HepG2 (cell line): Measurements from ENCODE around the gene ENTPD7. TPM values are rescaled to one million over a fixed set of nuclear protein-coding genes. Genes with fewer than 3 reads are reported as not detected.

Source experiments
- ATAC-seq: fragments of 200-7000 bp; cut with Tn5 transposase; 3 replicates; pipeline ENCODE4 v1.9.1; 2020; ENCODE audit warnings: mild to moderate bottlenecking, moderate library complexity
- BruUV-seq: library from RNA; stranded (reverse); fragments of 400-500 nt; replicated peaks from 2 replicates; lab custom pipeline; 2021; lab: Mats Ljungman, UMichigan
- CTCF ChIA-PET: fragments of 300-600 bp; formaldehyde crosslinking; extraction: SDS; loops from one replicate; lab custom pipeline; 2021; ENCODE audit warnings: low total read pairs, inconsistent platforms, low intra/inter-chr PET ratio; lab: Yijun Ruan, JAX
- POLR2A ChIA-PET: fragments of 350-600 bp; sonication (Branson Sonifier 250); formaldehyde crosslinking; loops from one replicate; lab custom pipeline; 2020; ENCODE audit warnings: antibody characterized with exemption, inconsistent platforms; lab: Yijun Ruan, JAX
- DNase-seq: peaks from one replicate; pipeline ENCODE4 v3.0.0-alpha.2; 2015; ENCODE audit warnings: low spot score
- FAIRE-seq: peaks from 3 replicates; lab custom pipeline; 2011; peaks lifted over from hg19 to GRCh38; lab: Jason Lieb, UNC
- H2AFZ ChIP-seq: one replicate; pipeline ENCODE4 v1.6.1; 2011; ENCODE audit warnings: low read length, inconsistent platforms
- H3K27ac ChIP-seq: fragments of 300-600 bp; 3 replicates; pipeline ENCODE4 v1.8.0; 2011; ENCODE audit warnings: mixed run types, mild to moderate bottlenecking, mixed read lengths, low read length, inconsistent platforms; ENCODE audit not compliant: insufficient read depth; ENCODE audit errors: extremely low read length
- H3K27me3 ChIP-seq, 2 experiments: fragments of 200-600 bp in 1 of 2; 2 replicates in 1 of 2; 3 replicates in 1 of 2; pipeline versions ENCODE4 v1.6.0 to v1.8.0; 2011; ENCODE audit warnings: low read length in 2 of 2, mild to moderate bottlenecking in 2 of 2, moderate library complexity in 2 of 2, inconsistent platforms in 1 of 2; ENCODE audit not compliant: insufficient read depth in 2 of 2, control insufficient read depth in 1 of 2
- H3K36me3 ChIP-seq, 2 experiments: fragments of 200-600 bp in 1 of 2; replicated peaks in 1 of 2; 2 replicates in 1 of 2; 3 replicates in 1 of 2; pipeline versions ENCODE4 v1.5.1 to v1.8.0; 2011; ENCODE audit warnings: low read length in 2 of 2, inconsistent platforms in 1 of 2; ENCODE audit not compliant: insufficient read depth in 2 of 2, control insufficient read depth in 1 of 2
- H3K4me1 ChIP-seq: 2 replicates; pipeline ENCODE4 v1.5.1; 2012; ENCODE audit warnings: low read length, inconsistent platforms; ENCODE audit not compliant: insufficient read depth
- H3K4me2 ChIP-seq: 2 replicates; pipeline ENCODE4 v1.6.0; 2011; ENCODE audit warnings: low read depth, low read length, inconsistent platforms
- H3K4me3 ChIP-seq, 3 experiments: fragments of 200-600 bp in 1 of 3; sonication (generic), shearing (Covaris generic) in 1 of 3; replicated peaks in 1 of 3; 2 replicates each; pipeline ENCODE4 v1.5.1; 2011 to 2016; ENCODE audit warnings: low read length in 3 of 3, inconsistent platforms in 2 of 3, low read depth in 2 of 3, mild to moderate bottlenecking in 2 of 3, control low read depth in 1 of 3, mixed read lengths in 1 of 3; ENCODE audit not compliant: insufficient read depth in 1 of 3
- H3K79me2 ChIP-seq: one replicate; pipeline ENCODE4 v1.6.1; 2011; ENCODE audit warnings: low read length, inconsistent platforms; ENCODE audit not compliant: insufficient read depth
- H3K9ac ChIP-seq: 2 replicates; pipeline ENCODE4 v1.6.0; 2011; ENCODE audit warnings: mild to moderate bottlenecking, low read depth, low read length, inconsistent platforms; ENCODE audit not compliant: insufficient read depth
- H3K9me3 ChIP-seq: 2 replicates; pipeline ENCODE4 v1.5.1; 2012; ENCODE audit warnings: mild to moderate bottlenecking, low read length
- H4K20me1 ChIP-seq: 2 replicates; pipeline ENCODE4 v1.6.0; 2011; ENCODE audit warnings: inconsistent platforms, mild to moderate bottlenecking, low read length, moderate library complexity; ENCODE audit not compliant: insufficient read depth
- ETV5 ChIP-seq: IDR thresholded peaks from 2 replicates; pipeline ENCODE4 v1.6.1; 2018; ENCODE audit warnings: missing biosample characterization, missing genetic modification reagents, inconsistent platforms, borderline replicate concordance
- HOXD1 ChIP-seq: sonication (generic); formaldehyde crosslinking; IDR thresholded peaks from 2 replicates; pipeline ENCODE4 v1.5.0; 2020; ENCODE audit warnings: missing genetic modification reagents
- KDM1A ChIP-seq: IDR thresholded peaks from 2 replicates; pipeline ENCODE4 v1.6.1; 2016; ENCODE audit warnings: missing compliant biosample characterization
- KMT2B ChIP-seq: IDR thresholded peaks from 2 replicates; pipeline ENCODE4 v1.6.1; 2016; ENCODE audit warnings: missing genetic modification reagents, missing compliant biosample characterization
- MXI1 ChIP-seq: IDR thresholded peaks from 3 replicates; pipeline ENCODE4 v1.6.1; 2012; ENCODE audit warnings: low read depth, low read length, inconsistent platforms, borderline replicate concordance
- RAD21 ChIP-seq: fragments of 450-650 bp; formaldehyde crosslinking; IDR thresholded peaks from 2 replicates; pipeline ENCODE4 v1.5.0; 2020; ENCODE audit warnings: mild to moderate bottlenecking
- SMC3 ChIP-seq: IDR thresholded peaks from 2 replicates; pipeline ENCODE4 v1.6.1; 2011; ENCODE audit warnings: low read length, improper control_type of control experiment
- STAG1 ChIP-seq: sonication (generic); formaldehyde crosslinking; IDR thresholded peaks from 2 replicates; pipeline ENCODE4 v1.4.0; 2020; ENCODE audit warnings: missing genetic modification reagents
- TEAD3 ChIP-seq: optimal IDR thresholded peaks from 2 replicates; pipeline ENCODE3; 2016; ENCODE audit warnings: borderline replicate concordance
- ZNF543 ChIP-seq: sonication (generic); formaldehyde crosslinking; IDR thresholded peaks from 2 replicates; pipeline ENCODE4 v1.4.0; 2020; ENCODE audit warnings: mild to moderate bottlenecking, missing genetic modification reagents
- ZNF644 ChIP-seq: IDR thresholded peaks from 2 replicates; pipeline ENCODE4 v1.6.1; 2016; ENCODE audit warnings: low read depth
- ZNF777 ChIP-seq: sonication (generic); formaldehyde crosslinking; IDR thresholded peaks from 2 replicates; pipeline ENCODE4 v1.4.0; 2020; ENCODE audit warnings: missing genetic modification reagents
- WGBS: methylation state at CpG from one replicate; pipeline ENCODE4 v1.1.6; 2017; ENCODE audit warnings: low lambda C conversion rate; 5-methylcytosine and 5-hydroxymethylcytosine counted together
- in situ Hi-C: cut with HindIII; loops from 2 replicates; pipeline ENCODE4 v1.10.0; 2017; ENCODE audit warnings: low pct_unique_long_range_greater_than_20kb; ENCODE audit not compliant: extremely low pct_ligation_motif_present
- intact Hi-C: fragments of 100-400 bp; cut with micrococcal nuclease; formaldehyde crosslinking; loops from one replicate; pipeline ENCODE4 v1.10.0; 2022; ENCODE audit not compliant: unreplicated experiment
- polyA plus RNA-seq, 8 experiments: library from polyadenylated mRNA; depleted of rRNA in 3 of 8; stranded (reverse) in 7 of 8; unstranded in 1 of 8; fragments of >200 nt; fragmentation: Illumina TruSeq in 4 of 8; extraction: Trizol in 4 of 8; gene quantifications; 2 replicates each; pipeline versions ENCODE4 v1.2.1 to v1.2.3, GENCODE V29; 2011 to 2016; ENCODE audit warnings: low read depth in 4 of 8, missing spikeins in 1 of 8, mixed read lengths in 1 of 8; ENCODE audit not compliant: insufficient read depth in 1 of 8
- total RNA-seq, 5 experiments: library from RNA; depleted of rRNA; stranded (reverse); fragments of >200 nt; fragmentation: Illumina TruSeq; extraction: Trizol; gene quantifications; 2 replicates each; pipeline ENCODE4 v1.2.3, GENCODE V29; 2016; ENCODE audit warnings: low read depth in 1 of 5
- TF ChIP-seq, protein P1 (sequence below): sonication (generic); formaldehyde crosslinking; IDR thresholded peaks from 2 replicates; pipeline ENCODE4 v1.8.0; 2022; ENCODE audit warnings: missing genetic modification reagents, mild to moderate bottlenecking, borderline replicate concordance
- TF ChIP-seq, protein P2 (sequence below): IDR thresholded peaks from 2 replicates; pipeline ENCODE4 v1.6.1; 2016; ENCODE audit warnings: mild to moderate bottlenecking
- TF ChIP-seq, protein P3 (sequence below): sonication (generic); formaldehyde crosslinking; IDR thresholded peaks from 2 replicates; pipeline ENCODE4 v1.8.1; 2023; ENCODE audit warnings: mild to moderate bottlenecking, moderate library complexity, missing genetic modification reagents
- TF ChIP-seq, protein P4 (sequence below): sonication (generic); formaldehyde crosslinking; IDR thresholded peaks from 2 replicates; pipeline ENCODE4 v1.4.0; 2020; ENCODE audit warnings: missing genetic modification reagents
- TF ChIP-seq, protein P5 (sequence below): sonication (generic); formaldehyde crosslinking; IDR thresholded peaks from 2 replicates; pipeline ENCODE4 v1.5.0; 2020; ENCODE audit warnings: mild to moderate bottlenecking, missing genetic modification reagents, moderate library complexity

ENTPD7 gene
- total and polyA plus RNA-seq, 2 of the 13 experiments (the other 11 are each of a cell fraction or from before 2014, with no cell fraction given), result 7.6 to 36.5 TPM

DNA sequence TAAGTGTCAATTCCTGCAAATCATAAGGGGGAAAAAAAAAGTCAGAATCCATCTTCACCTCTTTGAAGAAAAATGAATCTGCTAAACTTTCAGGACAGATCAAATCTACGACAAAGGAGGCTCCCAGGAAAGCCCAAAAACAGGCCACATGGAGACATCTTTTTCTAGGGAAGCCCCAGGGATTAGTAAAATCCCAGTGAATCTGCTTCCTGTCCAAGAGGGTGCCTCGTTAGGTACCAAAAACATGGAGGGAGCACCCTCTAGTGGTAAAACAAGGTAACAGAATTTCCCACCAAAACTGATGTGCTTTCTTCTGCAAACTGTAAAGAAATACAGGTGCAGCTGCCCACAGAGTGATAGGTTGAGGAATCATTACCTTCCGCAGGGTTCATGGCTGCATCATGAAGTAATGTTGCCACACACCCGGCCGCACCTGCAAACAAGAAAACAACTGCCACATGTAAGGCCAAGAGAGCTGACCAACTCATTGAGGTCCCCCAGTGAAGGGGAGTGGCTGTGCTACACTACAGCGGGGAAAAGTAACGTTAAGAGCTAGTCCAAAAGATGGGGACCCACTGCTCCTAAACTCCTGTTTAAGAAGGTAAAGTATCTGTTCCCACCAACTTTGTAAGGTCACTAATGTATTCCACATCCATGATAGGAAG is 47.0 kb upstream of the ENTPD7 start:
- DNase-seq (peak; percentile 63), FAIRE-seq (peak; percentile 70), ATAC-seq (peak; percentile 70)
- H3K4me3 ChIP-seq, result no peak overlapping the region
- H3K27me3 ChIP-seq, result no peaks in the 10 kb centered on the region
- intact Hi-C loops (loop anchor here (1.0 kb wide), 2 partner anchors 52 to 176 kb away; no protein-coding TSS in a partner anchor), in situ Hi-C loops (loop anchor here (5.0 kb wide), 3 partner anchors 50 to 220 kb away; partner anchors contain the start of gene GOT1)
- H3K27ac ChIP-seq, result no peak overlapping the region
- POLR2A ChIA-PET, result interaction anchor here (0.5 to 1.2 kb wide), 3 partner anchors 8 to 182 kb away, joined by 3 to 5 read pairs (median 4); partner anchors contain the start of genes GOT1 and SLC25A28
- no peaks in the 10 kb centered on the region; the same call in 1 of the 2 replicates for H4K20me1 ChIP-seq
- H2AFZ ChIP-seq, result no peak overlapping the region
- BruUV-seq, result no TSS peak
- H3K4me1 ChIP-seq, result peaks cover 8% of the 10 kb centered on the region
- no peaks in the 10 kb centered on the region for H3K9me3 ChIP-seq
- 33% methylated on average over 7 of the region's 7 CpGs for WGBS
- H3K4me2 ChIP-seq, result no peak overlapping the region
- H3K36me3 ChIP-seq, result peaks cover 10 to 18% of the 10 kb centered on the region in 2 experiments; a peak in 4 of 5 replicates
- H3K9ac ChIP-seq, result no peak overlapping the region
- CTCF ChIA-PET, result interaction anchor here (1.2 to 2.6 kb wide), 5 partner anchors 51 to 220 kb away, joined by 3 to 28 read pairs (median 10); no protein-coding TSS in a partner anchor
- H3K79me2 ChIP-seq, result peaks cover 8% of the 10 kb centered on the region
- TF ChIP-seq KMT2B (peak; percentile 29; the same call in 1 of the 2 replicates), RAD21 (CRISPR knock-in tag) (peak; percentile 82), SMC3 (peak; percentile 78), ZNF644 (CRISPR knock-in tag) (no peak), ZNF777 (no peak), KDM1A (no peak), STAG1 (peak; percentile 85), ETV5 (CRISPR knock-in tag) (peak; percentile 16; the same call in 1 of the 2 replicates), TEAD3 (CRISPR knock-in tag) (peak; percentile 17), MXI1 (0 out of 3 replicates have a peak, but pooled peaks have one; percentile 21), HOXD1 (CRISPR knock-in tag) (no peak), ZNF543 (no peak)
- TF ChIP-seq, protein P1, sequence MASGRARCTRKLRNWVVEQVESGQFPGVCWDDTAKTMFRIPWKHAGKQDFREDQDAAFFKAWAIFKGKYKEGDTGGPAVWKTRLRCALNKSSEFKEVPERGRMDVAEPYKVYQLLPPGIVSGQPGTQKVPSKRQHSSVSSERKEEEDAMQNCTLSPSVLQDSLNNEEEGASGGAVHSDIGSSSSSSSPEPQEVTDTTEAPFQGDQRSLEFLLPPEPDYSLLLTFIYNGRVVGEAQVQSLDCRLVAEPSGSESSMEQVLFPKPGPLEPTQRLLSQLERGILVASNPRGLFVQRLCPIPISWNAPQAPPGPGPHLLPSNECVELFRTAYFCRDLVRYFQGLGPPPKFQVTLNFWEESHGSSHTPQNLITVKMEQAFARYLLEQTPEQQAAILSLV (CRISPR knock-in tag), result no peak
- TF ChIP-seq, protein P2, sequence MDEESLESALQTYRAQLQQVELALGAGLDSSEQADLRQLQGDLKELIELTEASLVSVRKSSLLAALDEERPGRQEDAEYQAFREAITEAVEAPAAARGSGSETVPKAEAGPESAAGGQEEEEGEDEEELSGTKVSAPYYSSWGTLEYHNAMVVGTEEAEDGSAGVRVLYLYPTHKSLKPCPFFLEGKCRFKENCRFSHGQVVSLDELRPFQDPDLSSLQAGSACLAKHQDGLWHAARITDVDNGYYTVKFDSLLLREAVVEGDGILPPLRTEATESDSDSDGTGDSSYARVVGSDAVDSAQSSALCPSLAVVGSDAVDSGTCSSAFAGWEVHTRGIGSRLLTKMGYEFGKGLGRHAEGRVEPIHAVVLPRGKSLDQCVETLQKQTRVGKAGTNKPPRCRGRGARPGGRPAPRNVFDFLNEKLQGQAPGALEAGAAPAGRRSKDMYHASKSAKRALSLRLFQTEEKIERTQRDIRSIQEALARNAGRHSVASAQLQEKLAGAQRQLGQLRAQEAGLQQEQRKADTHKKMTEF, result no peak
- TF ChIP-seq, protein P3, sequence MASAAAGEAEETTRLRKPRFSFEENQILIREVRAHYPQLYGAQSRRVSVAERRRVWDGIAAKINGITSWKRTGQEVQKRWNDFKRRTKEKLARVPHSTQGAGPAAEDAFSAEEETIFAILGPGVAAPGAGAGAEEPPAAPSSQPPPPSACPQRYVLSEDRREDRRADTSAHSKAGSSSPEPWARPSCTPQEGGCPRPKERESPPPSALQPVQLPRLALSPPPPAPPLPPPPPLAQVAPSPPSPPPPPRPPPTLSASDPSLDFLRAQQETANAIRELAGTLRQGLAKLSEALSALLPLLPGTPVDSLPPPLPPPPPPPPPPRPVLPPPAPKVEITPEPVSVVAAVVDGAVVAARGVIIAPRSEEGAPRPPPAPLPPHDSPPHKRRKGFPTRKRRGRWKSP, result 0 out of 2 replicates have a peak, but pooled peaks have one; percentile 43
- TF ChIP-seq, protein P4, sequence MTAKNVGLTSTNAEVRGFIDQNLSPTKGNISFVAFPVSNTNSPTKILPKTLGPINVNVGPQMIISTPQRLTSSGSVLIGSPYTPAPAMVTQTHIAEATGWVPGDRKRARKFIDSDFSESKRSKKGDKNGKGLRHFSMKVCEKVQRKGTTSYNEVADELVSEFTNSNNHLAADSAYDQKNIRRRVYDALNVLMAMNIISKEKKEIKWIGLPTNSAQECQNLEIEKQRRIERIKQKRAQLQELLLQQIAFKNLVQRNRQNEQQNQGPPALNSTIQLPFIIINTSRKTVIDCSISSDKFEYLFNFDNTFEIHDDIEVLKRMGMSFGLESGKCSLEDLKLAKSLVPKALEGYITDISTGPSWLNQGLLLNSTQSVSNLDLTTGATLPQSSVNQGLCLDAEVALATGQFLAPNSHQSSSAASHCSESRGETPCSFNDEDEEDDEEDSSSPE (CRISPR knock-in tag), result peak; percentile 39; the same call in 1 of the 2 replicates
- TF ChIP-seq, protein P5, sequence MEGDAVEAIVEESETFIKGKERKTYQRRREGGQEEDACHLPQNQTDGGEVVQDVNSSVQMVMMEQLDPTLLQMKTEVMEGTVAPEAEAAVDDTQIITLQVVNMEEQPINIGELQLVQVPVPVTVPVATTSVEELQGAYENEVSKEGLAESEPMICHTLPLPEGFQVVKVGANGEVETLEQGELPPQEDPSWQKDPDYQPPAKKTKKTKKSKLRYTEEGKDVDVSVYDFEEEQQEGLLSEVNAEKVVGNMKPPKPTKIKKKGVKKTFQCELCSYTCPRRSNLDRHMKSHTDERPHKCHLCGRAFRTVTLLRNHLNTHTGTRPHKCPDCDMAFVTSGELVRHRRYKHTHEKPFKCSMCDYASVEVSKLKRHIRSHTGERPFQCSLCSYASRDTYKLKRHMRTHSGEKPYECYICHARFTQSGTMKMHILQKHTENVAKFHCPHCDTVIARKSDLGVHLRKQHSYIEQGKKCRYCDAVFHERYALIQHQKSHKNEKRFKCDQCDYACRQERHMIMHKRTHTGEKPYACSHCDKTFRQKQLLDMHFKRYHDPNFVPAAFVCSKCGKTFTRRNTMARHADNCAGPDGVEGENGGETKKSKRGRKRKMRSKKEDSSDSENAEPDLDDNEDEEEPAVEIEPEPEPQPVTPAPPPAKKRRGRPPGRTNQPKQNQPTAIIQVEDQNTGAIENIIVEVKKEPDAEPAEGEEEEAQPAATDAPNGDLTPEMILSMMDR (CRISPR knock-in tag), result peak; percentile 84
